ENCODE data around the gene CPLX1. TPM values are rescaled to one million over a fixed set of nuclear protein-coding genes. Genes with fewer than 3 reads are reported as not detected.

The CPLX1 gene
- 0.17 TPM in 1 of 2 replicates, not detected in the other for total RNA-seq

DNA sequence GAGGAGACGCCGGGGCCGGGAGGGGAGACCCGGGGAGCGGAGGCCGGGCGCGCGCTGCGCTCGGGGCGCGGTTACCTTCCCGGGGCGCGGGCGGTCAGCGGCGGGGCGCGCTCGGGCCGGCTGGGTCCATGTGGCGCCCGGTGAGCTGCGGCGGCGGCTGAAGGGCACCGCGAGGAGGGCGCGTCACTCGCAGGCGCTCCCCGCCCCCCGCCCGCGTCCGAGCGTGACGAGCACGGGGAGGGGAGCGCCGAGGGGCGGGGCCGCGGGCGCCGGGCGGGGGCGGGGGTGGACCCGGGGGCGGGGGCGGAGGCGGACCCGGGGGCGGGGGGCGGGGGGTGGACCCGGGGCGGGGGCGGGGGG lies at the start of gene CPLX1:
CPLX1 (minus strand) TSS at position 159 of the 360 bp plus-strand sequence. CDS start 1,607 bp downstream, outside the sequence.

Other genes starting within 250 kb of the CPLX1 start
- not detected in 2 replicates for gene TMEM271, start 249.8 kb downstream of the CPLX1 start, total RNA-seq
- 1.5 TPM in 1 of 2 replicates, not detected in the other for gene PDE6B, start 200.6 kb downstream of the CPLX1 start, total RNA-seq
- gene ATP5ME, start 151.9 kb downstream of the CPLX1 start, total RNA-seq = 93.5 and 110 TPM in 2 replicates
- gene MYL5, start 151.6 kb downstream of the CPLX1 start, total RNA-seq = 16.6 and 23.0 TPM in 2 replicates
- gene SLC49A3, start 137.0 kb downstream of the CPLX1 start, total RNA-seq = 4.2 and 15.5 TPM in 2 replicates
- gene PCGF3, start 120.3 kb downstream of the CPLX1 start, total RNA-seq = 29.4 and 32.4 TPM in 2 replicates
- 69.8 and 84.0 TPM in 2 replicates for gene GAK, start 106.2 kb upstream of the CPLX1 start, total RNA-seq
- gene TMEM175, start 106.3 kb upstream of the CPLX1 start, total RNA-seq = 14.8 and 23.2 TPM in 2 replicates
- 17.0 and 27.8 TPM in 2 replicates for gene DGKQ, start 147.4 kb upstream of the CPLX1 start, total RNA-seq
- gene IDUA, start 160.9 kb upstream of the CPLX1 start, total RNA-seq = 11.6 and 29.1 TPM in 2 replicates
- 0.33 and 0.44 TPM in 2 replicates for gene SLC26A1, start 167.3 kb upstream of the CPLX1 start, total RNA-seq
- 12.5 and 34.4 TPM in 2 replicates for gene FGFRL1, start 185.5 kb upstream of the CPLX1 start, total RNA-seq

Data from smooth muscle cell of trachea (primary cell).